Natural killer cell treated with Interleukin-12 subunit alpha and Interleukin-12 subunit beta and Interleukin-15 and Interleukin-18, amount 100 ng/mL, for 72 hours (primary cell): ENCODE results near the gene SCARB2. TPM values are rescaled to one million over a fixed set of nuclear protein-coding genes. Genes with fewer than 3 reads are reported as not detected.
A peak's percentile ranks its signal among the peaks of the same experiment; 100 is the strongest.

Source experiments
- ATAC-seq, 2 donors: fragments of 150-1000 bp; cut with Tn5 transposase in 1 of 2; sonication (Bioruptor Pico), chemical (Tn5 transposase) in 1 of 2; 2 replicates each; pipeline ENCODE4 v1.10.0; 2021
- DNase-seq: peaks from one replicate; pipeline ENCODE4 v3.0.0; 2022; ENCODE audit warnings: low spot score
- H3K27ac Mint-ChIP-seq, 2 donors: 1 replicate in 1 of 2; 2 replicates in 1 of 2; pipeline ENCODE4 v1.8.0; 2022; ENCODE audit warnings: mixed read lengths in 2 of 2, mild to moderate bottlenecking in 1 of 2, moderate library complexity in 1 of 2
- H3K27me3 Mint-ChIP-seq, 2 donors: 1 replicate in 1 of 2; 2 replicates in 1 of 2; pipeline ENCODE4 v1.8.0; 2022; ENCODE audit warnings: mixed read lengths in 2 of 2
- H3K36me3 Mint-ChIP-seq: one replicate; pipeline ENCODE4 v1.8.0; 2022; ENCODE audit warnings: mixed read lengths
- H3K4me1 Mint-ChIP-seq, 2 donors: 1 replicate in 1 of 2; 2 replicates in 1 of 2; pipeline ENCODE4 v1.8.0; 2022; ENCODE audit warnings: low read depth in 2 of 2, mixed read lengths in 2 of 2, mild to moderate bottlenecking in 1 of 2
- H3K4me3 Mint-ChIP-seq: one replicate; pipeline ENCODE4 v1.8.0; 2022; ENCODE audit warnings: mixed read lengths
- H3K9me3 Mint-ChIP-seq: 2 replicates; pipeline ENCODE4 v1.8.0; 2022; ENCODE audit warnings: mixed read lengths
- total RNA-seq, 2 donors: library from RNA; stranded (reverse); gene quantifications; one replicate each; pipeline ENCODE4 v1.2.3, GENCODE V29; 2022

Gene SCARB2
- total RNA-seq, 2 donors from 2014 or later: 9.9 to 13.9 TPM

DNA sequence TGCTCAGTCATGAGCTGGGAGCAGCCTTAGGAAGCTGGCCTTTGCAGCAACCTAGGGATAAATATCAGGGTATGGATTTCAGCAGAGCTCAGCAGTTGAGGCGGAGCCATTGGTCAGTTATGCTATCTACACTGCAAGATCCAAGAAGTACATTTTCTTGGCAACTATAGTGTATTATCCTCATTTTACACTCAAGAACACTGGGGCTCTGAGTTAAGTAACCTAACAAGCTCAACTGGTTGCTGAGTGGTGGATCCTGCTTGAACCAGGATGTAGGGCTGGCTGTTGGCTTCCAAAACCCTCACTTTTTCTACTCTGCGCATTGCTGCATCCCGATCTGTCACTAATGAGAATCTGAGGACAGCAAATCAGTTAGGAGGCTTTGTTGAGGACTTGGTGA is 1.5 kb upstream of the SCARB2 start:
- Mint-ChIP-seq H3K36me3 (no peaks in the 10 kb centered on the region), H3K27me3 (peaks cover 0 to 4% of the 10 kb centered on the region in 2 donors), H3K27ac (no peak overlapping the region), H3K4me3 (no peak overlapping the region), H3K9me3 (no peaks in the 10 kb centered on the region), H3K4me1 (peaks cover 24 to 35% of the 10 kb centered on the region in 2 donors)
- ATAC-seq (no peak), DNase-seq (no peak)

DNA sequence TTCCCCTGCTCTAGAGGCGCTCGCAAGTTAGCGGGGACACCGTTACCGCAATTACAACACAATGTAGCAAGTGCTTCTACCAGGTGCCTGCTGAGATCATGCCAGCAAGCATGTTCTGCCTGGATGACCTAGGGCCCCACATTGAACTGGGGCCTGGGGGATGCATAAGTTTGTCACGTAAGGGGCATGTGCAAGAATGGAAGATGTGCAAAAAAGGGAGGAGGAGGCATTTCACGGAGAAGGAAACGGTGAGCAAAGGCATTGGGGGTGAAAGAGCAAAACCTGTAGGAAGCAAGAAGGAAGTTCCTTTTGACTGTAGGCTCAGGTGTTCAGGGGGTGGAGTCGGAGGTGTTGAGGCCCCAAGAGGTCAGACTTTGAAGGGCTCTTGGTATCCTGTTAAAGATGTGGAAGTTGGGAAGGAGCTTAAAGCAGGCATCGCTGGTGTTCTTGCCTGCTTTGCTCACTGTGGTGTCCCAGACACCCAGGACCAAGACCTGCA is 602 bp upstream of the SCARB2 start:
- DNase-seq (no peak), ATAC-seq (no peak)
- Mint-ChIP-seq H3K27ac (peak overlapping the region; percentile 61 to 78), H3K27me3 (peaks cover 0 to 4% of the 10 kb centered on the region in 2 donors), H3K4me1 (peaks cover 24 to 31% of the 10 kb centered on the region in 2 donors), H3K4me3 (peak overlapping the region; percentile 95), H3K36me3 (no peaks in the 10 kb centered on the region), H3K9me3 (no peaks in the 10 kb centered on the region)

DNA sequence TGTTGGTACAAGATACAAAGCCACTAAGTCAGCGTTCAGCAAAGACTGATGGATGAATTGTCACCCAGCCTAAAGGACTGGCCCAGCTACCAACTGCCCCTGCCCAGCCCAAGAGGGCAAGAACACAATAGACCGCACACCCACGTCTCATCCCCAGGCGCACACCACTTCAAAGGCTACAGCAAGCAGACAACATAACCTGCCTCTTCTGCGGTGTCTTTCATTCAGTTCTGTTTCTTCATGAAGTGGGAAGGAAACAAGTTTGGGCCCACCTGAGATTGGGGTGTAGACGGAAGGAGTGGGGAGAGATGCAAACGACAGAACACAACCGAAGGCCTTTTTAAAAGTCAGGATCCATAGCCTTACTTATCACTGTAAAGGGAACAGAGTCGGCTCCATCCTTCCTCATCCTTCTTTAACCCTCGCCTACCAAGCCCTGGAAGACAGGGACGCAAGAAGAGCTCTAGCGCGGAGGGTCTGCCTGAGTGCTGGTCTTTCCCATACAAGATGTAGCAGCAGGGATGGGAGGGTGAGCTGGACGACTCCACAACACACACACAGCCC is 691 bp downstream of the SCARB2 start:
- H3K27ac Mint-ChIP-seq: peak overlapping the region; percentile 43 to 87
- peaks cover 0 to 4% of the 10 kb centered on the region in 2 donors for H3K27me3 Mint-ChIP-seq
- no peaks in the 10 kb centered on the region for H3K9me3 Mint-ChIP-seq
- H3K4me3 Mint-ChIP-seq: peak overlapping the region; percentile 84
- H3K4me1 Mint-ChIP-seq: peaks cover 29 to 35% of the 10 kb centered on the region in 2 donors
- DNase-seq (no peak), ATAC-seq (no peak)
- H3K36me3 Mint-ChIP-seq: no peaks in the 10 kb centered on the region

DNA sequence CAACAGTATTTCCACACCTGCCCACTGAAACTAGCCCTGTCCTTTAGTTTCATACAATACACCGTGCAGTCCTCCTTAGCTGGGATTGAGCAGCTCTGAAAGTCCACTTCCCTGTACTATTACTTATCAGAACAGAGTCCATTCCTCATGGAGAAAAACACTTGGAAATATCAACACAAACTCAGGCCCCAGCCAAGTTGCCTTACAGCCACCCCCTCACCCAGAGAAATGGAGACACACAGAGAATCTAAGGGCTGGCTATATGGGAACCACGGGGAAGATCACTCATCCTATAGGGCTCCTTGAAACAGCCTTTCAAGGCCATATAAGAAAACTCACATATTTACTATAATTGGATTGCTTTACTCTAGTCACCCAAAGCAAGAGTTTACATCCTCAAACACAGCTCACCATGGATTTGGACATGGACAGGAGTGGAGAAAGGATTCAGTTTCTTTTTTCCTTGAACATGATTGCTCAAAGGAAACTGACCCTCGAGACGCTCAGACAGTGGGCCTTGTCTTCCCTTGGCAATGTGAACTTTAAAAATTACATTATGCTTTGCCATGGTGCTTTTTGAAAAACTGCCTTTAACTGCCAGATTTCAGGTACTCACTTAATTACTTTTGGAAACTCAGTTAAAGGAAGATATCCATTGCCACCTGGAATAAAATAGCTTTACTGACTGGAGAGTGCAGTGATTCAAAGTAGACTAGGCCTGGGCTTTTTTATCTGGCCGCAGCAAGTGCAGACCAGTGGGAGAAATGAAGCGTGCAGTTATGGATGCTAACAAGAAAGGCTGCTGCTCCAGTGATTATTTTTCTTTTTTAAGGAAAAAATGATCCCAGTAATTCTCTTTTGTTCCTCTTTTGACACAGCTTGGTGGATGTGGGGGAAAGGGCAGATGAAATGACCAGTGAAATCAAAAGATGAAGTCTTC is 1.6 kb downstream of the SCARB2 start:
- Mint-ChIP-seq H3K36me3 (no peaks in the 10 kb centered on the region), H3K4me1 (peaks cover 29 to 35% of the 10 kb centered on the region in 2 donors), H3K9me3 (no peaks in the 10 kb centered on the region), H3K4me3 (peak overlapping the region; percentile 84), H3K27me3 (peaks cover 0 to 4% of the 10 kb centered on the region in 2 donors), H3K27ac (peak overlapping the region; percentile 43 to 87)
- no peak for DNase-seq
- no peak for ATAC-seq

DNA sequence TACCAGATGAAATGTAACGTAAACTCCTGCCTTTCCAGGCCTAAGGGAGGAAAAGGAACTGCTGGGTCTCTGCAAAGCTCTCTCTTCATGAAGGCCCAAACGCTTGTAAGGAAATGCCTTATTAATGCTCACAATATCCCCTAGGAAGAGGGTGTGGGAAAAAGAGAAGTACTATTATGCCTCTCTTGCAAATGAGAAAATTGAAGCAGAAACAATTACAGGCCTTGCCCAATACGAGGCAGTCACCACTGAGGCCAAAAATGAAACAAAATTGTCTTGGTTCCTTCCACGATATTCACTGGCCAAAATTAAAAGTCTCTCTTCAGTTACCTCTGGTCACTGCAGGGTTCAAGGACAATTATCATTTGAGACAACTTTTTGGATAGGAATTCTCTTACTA is 3.2 kb downstream of the SCARB2 start:
- H3K27me3 Mint-ChIP-seq: peaks cover 0 to 4% of the 10 kb centered on the region in 2 donors
- DNase-seq (no peak), ATAC-seq (no peak)
- peaks cover 31 to 35% of the 10 kb centered on the region in 2 donors for H3K4me1 Mint-ChIP-seq
- no peaks in the 10 kb centered on the region for H3K36me3 Mint-ChIP-seq
- H3K27ac Mint-ChIP-seq: peak overlapping the region in 1 of 2 donors; percentile 23
- H3K9me3 Mint-ChIP-seq: no peaks in the 10 kb centered on the region
- no peak overlapping the region for H3K4me3 Mint-ChIP-seq

DNA sequence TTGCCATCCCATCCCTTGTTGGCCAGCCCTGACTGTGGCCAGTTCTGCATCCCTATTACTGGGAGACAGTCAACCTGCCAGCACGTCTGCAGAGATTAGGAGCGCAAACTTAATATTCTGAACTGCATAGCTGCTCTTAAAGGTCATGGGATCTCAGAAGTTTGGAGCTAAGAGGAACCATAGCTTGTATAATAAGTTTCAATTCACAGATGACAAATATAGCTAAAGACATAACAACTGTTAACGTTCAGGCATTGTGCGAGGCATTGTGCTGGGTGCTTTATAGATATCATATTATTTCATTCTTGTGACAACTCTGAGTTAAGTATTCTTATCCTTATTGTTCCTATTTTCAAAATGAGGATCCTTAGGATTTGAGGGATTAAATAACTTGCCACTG is 3.7 kb downstream of the SCARB2 start:
- peaks cover 31 to 35% of the 10 kb centered on the region in 2 donors for H3K4me1 Mint-ChIP-seq

DNA sequence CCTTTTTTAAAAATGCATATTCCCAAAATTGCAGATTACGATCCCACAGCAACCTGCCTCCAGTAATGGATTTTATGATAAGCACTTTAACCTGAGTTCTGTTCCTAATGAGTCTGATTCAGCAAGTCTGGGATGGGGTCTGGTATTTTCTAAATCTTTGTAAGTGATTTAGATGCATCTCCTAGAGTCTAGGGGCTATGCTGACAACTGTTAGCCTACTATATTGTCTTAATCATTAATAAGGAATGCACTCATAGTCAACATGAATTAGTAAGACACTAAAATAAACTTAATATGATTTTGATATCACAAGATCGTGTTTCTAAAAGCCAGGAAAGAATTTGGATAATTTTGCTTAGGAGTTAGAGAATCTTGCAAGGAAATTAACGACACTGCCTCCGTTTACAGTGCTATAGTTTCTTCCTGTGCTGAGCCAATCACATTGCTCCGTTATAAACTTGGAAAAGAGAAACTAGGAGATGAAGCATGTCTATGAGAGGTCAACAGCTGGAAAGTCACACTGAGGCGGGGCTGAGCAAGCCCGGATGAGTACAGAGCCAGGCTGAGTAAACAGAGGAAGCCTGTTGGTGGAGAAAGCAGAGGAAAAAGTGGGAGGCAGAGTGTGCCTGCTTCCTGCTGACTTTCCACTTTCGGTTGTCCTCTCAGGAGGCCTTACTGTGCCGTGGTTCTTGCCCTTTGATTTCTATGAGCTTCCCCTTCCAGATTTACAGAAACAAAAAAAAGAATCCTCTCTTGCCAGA is 5.4 kb downstream of the SCARB2 start:
- Mint-ChIP-seq H3K36me3 (no peaks in the 10 kb centered on the region), H3K4me3 (no peak overlapping the region), H3K27me3 (no peaks in the 10 kb centered on the region), H3K9me3 (no peaks in the 10 kb centered on the region), H3K27ac (peak overlapping the region in 1 of 2 donors; percentile 53), H3K4me1 (peaks cover 24% of the 10 kb centered on the region in 2 donors)
- ATAC-seq (no peak), DNase-seq (no peak)

More for the DNA sequence above, 3.7 kb downstream of the SCARB2 start:
- ATAC-seq: no peak
- no peak for DNase-seq
- H3K27me3 Mint-ChIP-seq: peaks cover 0 to 4% of the 10 kb centered on the region in 2 donors
- H3K36me3 Mint-ChIP-seq: no peaks in the 10 kb centered on the region
- H3K9me3 Mint-ChIP-seq: no peaks in the 10 kb centered on the region
- H3K4me3 Mint-ChIP-seq: no peak overlapping the region
- peak overlapping the region in 1 of 2 donors; percentile 23 for H3K27ac Mint-ChIP-seq

DNA sequence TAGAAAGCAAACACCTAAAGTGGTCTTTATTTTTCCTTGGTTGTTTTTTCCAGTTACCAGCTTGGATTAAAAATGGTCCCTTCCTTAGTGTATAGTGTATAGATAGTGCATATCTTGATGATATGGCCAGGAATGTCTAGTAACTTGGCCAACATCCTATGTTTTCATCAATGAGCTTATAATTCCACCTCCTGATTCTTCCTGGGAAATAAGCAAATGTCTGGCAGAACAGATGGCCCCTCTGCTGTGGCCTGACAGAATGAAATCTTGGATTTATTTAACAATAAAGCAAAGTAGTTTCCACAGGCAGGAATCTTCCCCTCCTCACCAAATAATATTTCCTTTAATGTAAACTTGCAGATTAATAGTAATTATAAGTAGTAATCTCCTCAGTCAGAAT is 6.1 kb downstream of the SCARB2 start:
- H3K27me3 Mint-ChIP-seq: no peaks in the 10 kb centered on the region
- H3K9me3 Mint-ChIP-seq: no peaks in the 10 kb centered on the region
- no peak overlapping the region for H3K4me3 Mint-ChIP-seq
- H3K4me1 Mint-ChIP-seq: peaks cover 17 to 19% of the 10 kb centered on the region in 2 donors
- no peak for ATAC-seq
- no peak for DNase-seq
- H3K36me3 Mint-ChIP-seq: no peaks in the 10 kb centered on the region
- H3K27ac Mint-ChIP-seq: no peak overlapping the region

DNA sequence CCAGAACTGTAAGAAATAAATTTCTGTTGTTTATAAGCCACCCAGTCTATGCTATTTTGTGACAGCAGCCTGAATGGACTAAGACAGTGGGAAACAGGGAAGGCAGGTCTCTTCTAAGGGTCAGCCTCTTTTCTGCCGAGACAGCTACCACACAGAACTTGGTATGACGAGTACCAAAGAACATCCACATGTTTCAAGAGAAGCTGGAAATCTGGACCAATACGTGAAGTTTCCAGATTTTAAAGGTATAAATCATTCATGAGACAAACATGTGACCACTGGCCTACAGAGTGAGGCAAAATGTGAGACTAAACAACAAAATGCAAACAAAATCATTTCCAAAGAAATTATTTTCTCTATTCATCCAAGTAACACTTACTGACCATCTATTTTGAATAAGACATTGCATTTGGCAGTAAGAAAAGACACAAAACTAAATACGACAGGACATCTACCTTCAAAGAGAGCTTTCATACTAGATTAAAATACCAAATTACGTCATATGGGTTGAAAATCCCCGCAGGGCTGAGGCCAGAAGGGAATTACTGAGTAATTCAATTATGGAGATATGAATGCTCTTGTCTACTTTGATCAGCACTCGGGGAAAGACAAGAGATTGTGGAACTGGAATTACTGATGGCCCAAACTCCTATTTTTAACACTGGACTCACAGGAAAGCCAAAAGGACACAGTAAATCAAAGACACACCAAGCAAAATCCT is 7.2 kb downstream of the SCARB2 start:
- H3K36me3 Mint-ChIP-seq: no peaks in the 10 kb centered on the region
- peaks cover 7 to 14% of the 10 kb centered on the region in 2 donors for H3K4me1 Mint-ChIP-seq
- no peak overlapping the region for H3K27ac Mint-ChIP-seq
- DNase-seq (no peak), ATAC-seq (no peak)
- H3K4me3 Mint-ChIP-seq: no peak overlapping the region
- H3K9me3 Mint-ChIP-seq: no peaks in the 10 kb centered on the region
- no peaks in the 10 kb centered on the region for H3K27me3 Mint-ChIP-seq

DNA sequence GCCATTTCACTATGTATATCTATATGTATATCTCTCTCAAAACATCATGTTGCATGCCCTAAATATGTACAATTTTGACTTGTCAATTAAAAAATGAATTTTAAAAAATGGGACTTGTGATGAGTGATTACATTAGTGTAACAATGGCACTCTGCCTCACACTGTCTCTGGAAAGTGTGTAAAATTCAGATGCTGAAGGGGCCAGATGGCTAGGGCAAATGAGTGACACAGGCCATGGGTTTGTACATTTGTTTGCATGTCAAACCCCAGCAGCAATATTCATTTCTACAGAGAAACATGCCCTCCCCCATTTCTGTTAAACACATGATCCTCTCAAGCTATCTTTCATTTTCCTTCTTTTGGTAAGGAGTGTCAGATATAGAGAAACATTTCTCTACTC is 8.1 kb downstream of the SCARB2 start:
- H3K4me1 Mint-ChIP-seq: peaks cover 11 to 20% of the 10 kb centered on the region in 2 donors
- H3K4me3 Mint-ChIP-seq: no peak overlapping the region
- no peak overlapping the region for H3K27ac Mint-ChIP-seq
- no peaks in the 10 kb centered on the region for H3K9me3 Mint-ChIP-seq
- no peaks in the 10 kb centered on the region for H3K36me3 Mint-ChIP-seq
- no peak for DNase-seq
- no peak for ATAC-seq
- H3K27me3 Mint-ChIP-seq: no peaks in the 10 kb centered on the region

DNA sequence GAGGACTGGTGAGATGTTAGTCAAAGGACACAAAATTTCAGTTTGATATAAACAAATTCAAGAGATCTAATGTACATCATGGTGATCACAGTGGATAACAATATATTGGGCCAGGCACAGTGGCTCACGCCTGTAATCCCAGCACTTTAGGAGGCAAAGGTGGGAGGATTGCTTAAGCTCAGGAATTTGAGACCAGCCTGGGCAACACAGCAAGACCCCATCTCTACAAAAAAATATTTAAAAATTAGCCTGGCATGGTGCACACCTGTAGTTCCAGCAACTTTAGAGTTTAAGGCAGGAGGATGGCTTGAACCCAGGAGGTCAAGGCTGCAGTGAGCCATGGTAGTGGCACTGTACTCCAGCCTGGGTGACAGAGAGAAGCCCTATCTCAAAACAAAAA is 8.7 kb downstream of the SCARB2 start:
- no peaks in the 10 kb centered on the region for H3K9me3 Mint-ChIP-seq
- no peak for DNase-seq
- H3K4me1 Mint-ChIP-seq: peaks cover 15 to 22% of the 10 kb centered on the region in 2 donors

DNA sequence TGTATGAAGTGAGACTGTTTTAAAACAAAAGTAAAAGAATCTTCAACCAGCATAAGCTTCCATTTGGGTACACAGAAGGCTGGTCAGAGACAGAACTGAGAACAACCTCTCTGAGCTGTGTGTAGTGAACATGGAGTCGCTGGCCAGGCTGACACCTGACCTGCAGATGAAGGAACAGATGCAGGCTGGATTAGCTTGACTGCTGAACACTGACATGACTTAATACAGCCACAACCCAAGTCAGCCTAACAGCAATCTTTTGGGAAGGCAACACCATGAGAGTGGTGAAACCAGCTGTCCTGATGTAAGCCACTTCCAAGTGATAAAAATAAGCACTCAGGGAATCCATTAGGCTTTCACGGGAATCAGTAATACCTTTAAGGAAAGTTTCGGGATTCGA is 10.1 kb downstream of the SCARB2 start:
- H3K4me1 Mint-ChIP-seq: peaks cover 22 to 27% of the 10 kb centered on the region in 2 donors
- H3K27ac Mint-ChIP-seq: no peak overlapping the region

More for the DNA sequence above, 8.7 kb downstream of the SCARB2 start:
- no peak overlapping the region for H3K27ac Mint-ChIP-seq
- H3K4me3 Mint-ChIP-seq: no peak overlapping the region
- ATAC-seq: no peak
- H3K36me3 Mint-ChIP-seq: no peaks in the 10 kb centered on the region
- H3K27me3 Mint-ChIP-seq: no peaks in the 10 kb centered on the region

DNA sequence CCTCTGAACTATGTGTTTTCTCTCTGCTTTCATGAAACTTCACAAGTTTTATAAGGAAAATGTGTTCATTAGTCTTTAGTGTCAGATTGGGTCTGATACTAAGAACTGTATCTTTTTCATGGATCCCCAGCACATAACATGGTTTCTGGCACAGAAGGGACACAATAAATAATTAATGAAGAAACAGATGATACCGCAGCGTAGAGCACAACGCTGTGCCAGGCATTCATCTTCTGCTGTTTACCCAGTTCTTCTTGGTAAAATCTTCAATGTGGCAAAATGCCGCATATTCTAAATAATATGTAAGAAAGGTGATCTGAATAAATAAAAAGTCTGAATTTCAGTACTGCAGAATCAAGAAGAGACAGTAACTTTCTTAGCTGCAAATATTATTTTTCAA is 12.3 kb downstream of the SCARB2 start:
- no peak overlapping the region for H3K4me3 Mint-ChIP-seq
- peaks cover 32 to 33% of the 10 kb centered on the region in 2 donors for H3K4me1 Mint-ChIP-seq
- H3K36me3 Mint-ChIP-seq: no peaks in the 10 kb centered on the region
- DNase-seq (no peak), ATAC-seq (no peak)
- no peaks in the 10 kb centered on the region for H3K9me3 Mint-ChIP-seq
- H3K27me3 Mint-ChIP-seq: no peaks in the 10 kb centered on the region
- H3K27ac Mint-ChIP-seq: peak overlapping the region in 1 of 2 donors; percentile 26

More for the DNA sequence above, 10.1 kb downstream of the SCARB2 start:
- no peak for ATAC-seq
- H3K36me3 Mint-ChIP-seq: no peaks in the 10 kb centered on the region
- no peak overlapping the region for H3K4me3 Mint-ChIP-seq
- no peak for DNase-seq
- no peaks in the 10 kb centered on the region for H3K27me3 Mint-ChIP-seq
- H3K9me3 Mint-ChIP-seq: no peaks in the 10 kb centered on the region
